ENCODE measurements around the gene ZNF548.
"Not testable (repeated sequence)": the region's sequence is repeated elsewhere in the genome, so short reads cannot be mapped to it uniquely, and the experiment has no call there.

ZNF548 gene

DNA sequence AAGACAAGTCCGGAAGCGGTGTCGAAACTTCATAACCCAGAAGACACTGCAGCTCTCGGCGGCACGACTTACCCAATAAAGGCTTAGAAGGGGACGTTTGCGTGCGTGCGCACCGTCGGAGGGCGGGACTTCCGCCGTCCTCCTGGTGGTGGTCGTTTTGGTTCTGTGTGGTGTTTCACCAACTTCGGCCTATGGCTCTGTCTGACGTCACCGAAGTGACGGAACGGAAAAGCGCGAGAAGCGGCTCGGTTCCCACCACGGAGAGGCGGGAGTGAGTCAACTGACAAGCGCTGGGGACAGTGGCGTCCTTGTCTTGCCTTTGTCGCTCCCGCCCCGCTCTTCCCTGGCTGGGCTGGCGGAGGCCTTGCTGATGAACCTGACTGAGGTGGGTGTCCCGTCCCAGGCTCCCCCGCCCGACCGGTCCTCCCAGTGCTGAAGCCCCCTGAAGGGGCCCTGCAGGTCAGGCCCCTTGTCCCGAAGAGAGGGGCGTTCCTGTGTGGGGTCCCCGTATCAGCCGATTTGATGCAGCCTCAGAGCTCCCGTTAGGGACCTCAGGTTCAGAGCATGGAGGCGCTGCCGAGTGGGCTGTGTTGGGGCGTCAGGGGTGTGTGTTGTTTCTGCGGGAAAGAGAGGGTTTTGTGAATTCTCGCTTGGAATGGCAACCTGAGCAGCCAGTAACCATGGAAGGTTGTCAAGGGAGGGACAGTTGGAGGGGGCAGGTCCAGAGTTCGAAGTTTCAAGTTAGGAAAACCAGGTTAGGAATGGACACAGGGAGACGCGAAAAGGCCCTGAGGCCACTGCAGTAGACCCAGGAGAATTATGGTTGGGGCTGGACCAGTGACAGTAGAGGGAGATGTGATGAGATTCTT, at the start of gene ZNF548:
Gene ZNF548 (plus strand): TSS at position 125 of the 869 bp plus-strand sequence. CDS start 246 bp downstream, at position 371.
- DNase-seq: peak; percentile 97

DNA sequence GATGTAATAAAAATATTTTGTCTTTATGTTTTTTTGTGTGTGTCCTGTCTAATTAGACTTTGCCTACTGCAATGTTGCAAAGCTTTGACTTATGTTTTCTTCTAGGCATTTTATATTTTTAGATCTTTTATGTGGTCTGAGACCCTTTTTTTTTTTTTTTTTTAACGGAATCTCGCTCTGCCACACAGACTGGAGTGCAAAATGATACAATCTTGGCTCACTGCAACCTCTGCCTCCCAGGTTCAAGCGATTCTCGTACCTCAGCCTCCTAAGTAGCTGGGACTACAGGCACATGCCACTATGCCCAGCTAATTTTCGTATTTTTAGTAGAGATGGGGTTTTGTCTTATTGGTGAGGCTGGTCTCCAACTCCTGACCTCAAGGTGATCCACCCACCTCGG, 47.1 kb upstream of the ZNF548 start:
- DNase-seq: no peak

DNA sequence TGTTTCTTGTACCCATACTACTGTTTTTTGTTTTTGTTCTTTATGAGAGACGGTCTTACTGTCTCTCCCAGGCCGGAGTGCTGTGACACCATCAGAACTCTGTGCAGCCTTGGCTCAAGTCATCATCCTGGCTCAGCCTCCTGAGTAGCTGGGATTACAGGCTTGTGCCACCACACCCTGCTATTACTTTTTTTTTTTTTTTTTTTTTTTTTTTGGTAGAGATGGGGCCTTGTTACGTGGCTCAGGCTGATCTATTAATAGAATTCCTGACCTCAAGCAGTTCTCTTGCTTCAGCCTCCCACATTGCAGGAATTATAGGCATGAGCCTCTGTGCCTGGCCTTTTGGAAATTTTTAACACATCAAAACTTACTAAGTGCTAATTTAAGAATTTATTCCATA, 41.5 kb upstream of the ZNF548 start:
- no peak for DNase-seq

DNA sequence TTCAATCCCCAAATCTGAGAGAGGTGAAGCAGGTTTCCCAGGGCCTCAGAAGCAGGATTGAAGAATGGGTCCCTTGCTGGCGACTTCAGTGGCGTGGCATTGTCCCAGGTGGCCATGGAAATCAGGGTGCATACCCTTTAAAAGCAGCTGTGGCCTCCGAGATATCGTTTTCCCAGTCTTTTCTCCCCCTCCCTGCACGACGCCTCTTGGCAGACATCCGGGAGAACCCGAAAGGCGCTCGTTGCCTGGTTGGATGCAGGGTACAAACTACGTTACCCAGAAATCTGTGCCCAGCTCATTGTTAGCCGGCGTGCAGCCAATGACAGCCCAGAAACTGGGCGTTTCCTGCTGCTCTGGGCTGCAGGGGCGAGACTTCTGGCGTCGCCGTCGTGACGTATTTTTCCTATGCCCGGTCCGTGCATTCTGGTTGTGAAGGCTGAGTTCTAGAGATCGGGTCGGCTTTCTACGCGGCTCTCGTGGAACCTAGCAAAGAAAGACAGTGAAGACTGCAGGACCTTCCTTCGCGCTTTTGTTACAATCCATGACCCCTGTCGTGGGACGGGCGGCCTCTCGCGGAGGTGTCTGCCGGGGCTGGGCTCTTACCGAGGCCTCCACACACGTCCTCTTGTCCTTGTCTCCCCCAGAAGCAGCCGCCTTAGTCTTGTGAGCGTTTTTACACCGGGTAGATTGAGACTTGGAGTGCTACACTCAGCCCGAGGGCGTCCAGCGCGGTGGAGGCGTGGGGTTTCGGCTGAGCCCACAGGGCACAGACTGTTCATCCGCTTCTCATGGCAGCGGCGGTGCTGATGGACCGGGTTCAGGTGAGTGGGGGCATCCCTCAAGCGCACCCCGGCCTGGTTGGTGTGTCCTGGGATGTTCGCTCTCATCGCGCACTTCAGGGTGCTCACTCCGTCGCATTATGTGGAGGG, 38.5 kb upstream of the ZNF548 start, which contains the start of gene ZNF304:
Gene ZNF304 (plus strand): TSS at position 395 of the 929 bp plus-strand sequence. CDS start 394 bp downstream, at position 789.
- DNase-seq: peak; percentile 76

- DNase-seq: no peak
These were observed 37.8 kb upstream of the ZNF548 start for GRCh38 chr19:57351867-57352266.

DNA sequence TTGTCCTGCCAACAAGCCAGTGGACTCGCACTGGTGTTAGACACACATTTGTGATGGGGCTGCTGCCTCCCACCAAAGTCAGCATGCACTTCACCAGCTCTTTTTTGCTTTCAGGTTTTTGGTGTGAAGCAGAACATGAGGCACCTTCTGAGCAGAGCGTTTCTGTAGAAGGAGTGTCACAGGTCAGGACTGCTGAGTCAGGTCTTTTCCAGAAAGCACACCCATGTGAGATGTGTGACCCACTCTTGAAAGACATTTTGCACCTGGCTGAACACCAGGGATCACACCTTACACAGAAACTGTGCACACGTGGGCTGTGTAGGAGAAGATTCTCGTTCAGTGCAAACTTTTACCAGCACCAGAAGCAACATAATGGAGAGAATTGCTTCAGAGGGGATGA, 33.7 kb upstream of the ZNF548 start:
- DNase-seq: no peak

DNA sequence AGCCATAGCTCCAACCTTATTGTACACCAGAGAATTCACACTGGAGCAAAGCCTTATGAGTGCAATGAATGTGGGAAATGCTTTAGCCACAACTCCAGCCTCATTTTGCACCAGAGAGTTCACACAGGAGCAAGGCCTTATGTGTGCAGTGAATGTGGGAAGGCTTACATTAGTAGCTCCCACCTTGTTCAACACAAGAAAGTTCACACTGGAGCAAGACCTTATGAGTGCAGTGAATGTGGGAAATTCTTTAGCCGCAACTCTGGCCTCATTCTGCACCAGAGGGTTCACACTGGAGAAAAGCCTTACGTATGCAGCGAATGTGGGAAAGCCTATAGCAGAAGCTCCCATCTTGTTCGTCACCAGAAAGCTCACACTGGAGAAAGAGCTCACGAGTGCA, 32.2 kb upstream of the ZNF548 start:
- no peak for DNase-seq

GRCh38 chr19:57359300-57359699, 30.4 kb upstream of the ZNF548 start:
- no peak for DNase-seq

- no peak for DNase-seq
These were observed 27.2 kb upstream of the ZNF548 start for GRCh38 chr19:57362419-57362818.

GRCh38 chr19:57362997-57363687, 26.5 kb upstream of the ZNF548 start, which contains the start of the genes TRAPPC2B and ZNF547:
Gene TRAPPC2B, plus strand, starts transcription at chr19:57363551. Its CDS starts 1,283 bp downstream, at chr19:57364834.
Gene ZNF547, plus strand, starts transcription at chr19:57363551. Its CDS starts 5,005 bp downstream, at chr19:57368556.
- DNase-seq: peak; percentile 97

- DNase-seq: no peak
These were observed 25.9 kb upstream of the ZNF548 start for GRCh38 chr19:57363688-57364181.

DNA sequence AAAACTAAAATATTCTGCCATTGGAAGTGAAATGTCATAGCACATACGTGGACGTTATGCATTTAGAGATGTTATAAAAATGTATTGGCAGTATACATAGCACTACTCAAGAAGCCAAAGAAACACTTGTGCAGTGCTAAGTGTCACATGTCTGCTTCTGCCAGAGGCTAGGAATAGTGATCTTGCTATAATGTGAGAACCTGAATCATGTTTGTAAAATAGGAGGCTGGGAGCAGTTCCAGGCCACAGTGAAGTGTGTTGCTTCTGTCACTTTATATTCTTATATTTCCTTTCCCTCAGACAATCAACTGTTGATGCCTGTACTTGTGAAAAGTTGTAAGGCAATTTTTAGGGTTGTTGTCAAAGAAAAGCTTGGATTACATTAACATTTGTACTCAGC, 22.9 kb upstream of the ZNF548 start:
- no peak for DNase-seq

DNA sequence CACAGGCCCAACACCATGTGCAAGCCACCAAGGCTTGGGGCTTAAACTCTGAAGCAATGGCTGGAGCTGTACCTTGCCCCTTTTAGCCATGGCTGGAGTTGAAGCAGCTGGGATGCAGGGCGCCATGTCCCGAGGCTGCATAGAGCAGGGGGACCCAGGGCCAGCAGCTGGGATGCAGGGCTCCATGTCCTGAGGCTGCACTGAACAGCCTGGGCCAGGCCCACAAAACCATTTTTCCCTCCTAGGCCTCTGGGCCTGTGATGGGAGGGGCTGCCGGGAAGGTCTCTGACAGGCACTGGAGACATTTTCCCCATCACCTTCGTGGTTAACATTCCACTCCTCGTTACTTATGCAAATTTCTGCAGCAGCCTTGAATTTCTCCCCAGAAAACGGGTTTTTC, 15.5 kb upstream of the ZNF548 start:
- no peak for DNase-seq

DNA sequence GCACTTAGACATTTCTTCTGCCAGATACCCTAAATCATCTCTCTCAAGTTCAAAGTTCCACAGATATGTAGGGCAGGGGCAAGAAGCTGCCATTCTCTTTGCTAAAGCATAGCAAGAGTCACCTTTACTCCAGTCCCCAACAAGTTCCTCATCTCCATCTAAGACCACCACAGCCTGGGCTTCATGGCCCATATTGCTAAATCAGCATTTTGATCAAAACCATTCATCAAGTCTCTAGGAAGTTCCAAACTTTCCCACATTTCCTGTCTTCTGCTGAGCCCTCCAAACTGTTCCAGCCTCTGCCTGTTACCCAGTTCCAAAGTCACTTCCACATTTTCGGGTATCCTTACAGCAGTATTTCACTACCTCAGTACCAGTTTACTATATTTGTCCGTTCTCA, 15.0 kb upstream of the ZNF548 start:
- not testable (repeated sequence) for DNase-seq

- DNase-seq: no peak
These were observed 13.5 kb upstream of the ZNF548 start for GRCh38 chr19:57376151-57376550.

- DNase-seq: no peak
These were observed 12.0 kb upstream of the ZNF548 start for GRCh38 chr19:57377498-57378146.

DNA sequence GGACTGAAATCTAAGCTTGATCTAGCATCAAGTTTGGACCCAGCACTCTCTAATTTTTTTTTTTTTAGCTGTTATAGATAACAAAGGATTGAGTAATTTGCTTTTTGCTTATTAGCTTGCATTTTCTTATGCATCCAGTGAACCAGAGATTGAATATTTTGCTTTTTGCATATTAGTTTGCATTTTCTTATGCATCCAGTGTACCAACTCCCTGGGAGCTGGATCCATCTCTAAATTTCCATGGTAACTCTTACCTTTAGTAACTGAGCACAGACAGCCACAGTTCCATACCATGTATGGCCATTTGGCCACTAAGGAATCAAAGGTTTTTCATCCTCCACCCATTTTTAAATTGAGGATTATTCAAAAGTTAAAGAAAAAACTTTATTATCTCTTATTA, 8.7 kb upstream of the ZNF548 start:
- DNase-seq: no peak

DNA sequence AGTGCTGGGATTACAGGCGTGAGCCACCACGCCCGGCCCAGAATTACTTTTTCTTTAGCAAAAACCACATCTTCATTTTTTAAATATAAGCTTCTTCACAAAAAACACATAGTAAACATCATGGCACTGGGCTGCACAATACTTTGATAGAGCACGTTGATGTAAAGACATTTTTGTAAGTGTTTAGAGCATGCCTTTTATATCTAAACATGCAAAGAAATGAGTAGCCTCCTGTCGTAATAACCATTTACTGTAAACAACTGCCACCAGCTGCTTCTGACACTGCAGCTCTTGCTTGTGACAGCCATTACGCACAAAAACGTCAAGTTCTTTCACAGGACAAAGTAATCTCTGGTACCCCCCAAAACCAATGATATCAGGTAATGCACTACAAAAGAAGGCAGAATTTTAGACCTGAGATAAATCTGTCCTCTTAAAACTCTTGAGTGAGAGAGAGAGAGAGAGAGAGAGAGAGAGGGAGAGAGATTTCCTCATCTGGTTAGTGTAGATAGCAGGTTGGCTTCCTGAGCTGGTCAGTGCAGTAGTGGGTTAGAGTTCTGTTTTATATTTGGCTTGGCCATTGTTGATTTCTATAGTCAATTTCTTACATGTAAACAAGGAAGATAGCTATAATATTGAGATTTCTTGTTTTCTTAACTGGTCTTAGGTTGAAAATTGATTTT, 6.7 kb upstream of the ZNF548 start:
- DNase-seq: no peak

DNA sequence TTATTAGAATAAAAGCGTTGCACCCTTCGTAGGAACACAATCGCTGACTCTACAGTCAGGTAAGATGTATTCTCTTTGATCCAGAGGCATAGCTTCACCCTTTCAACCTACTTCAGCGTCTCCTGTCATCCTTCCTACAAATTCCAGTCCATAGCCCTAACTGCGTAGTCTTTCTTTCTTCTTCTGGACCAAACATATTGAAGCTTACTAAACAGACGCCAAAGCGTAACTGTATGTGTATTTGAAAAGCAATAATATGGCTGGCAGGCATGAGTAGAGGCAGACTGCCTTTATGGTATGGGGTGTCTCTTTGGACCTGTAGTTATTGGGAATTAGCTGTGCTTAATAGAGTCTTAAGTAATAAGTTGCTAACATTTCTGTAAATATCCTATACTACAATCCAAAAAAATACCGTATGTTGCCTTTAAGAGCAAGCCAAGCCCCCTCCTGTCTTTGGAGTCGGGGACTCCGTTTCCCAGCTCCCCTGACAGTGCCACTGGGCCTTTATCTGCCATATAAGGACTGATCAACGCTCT, 392 bp upstream of the ZNF548 start:
- no peak for DNase-seq

GRCh38 chr19:57395710-57396109, 6.1 kb downstream of the ZNF548 start:
- DNase-seq: no peak

- DNase-seq: no peak
These were observed 9.2 kb downstream of the ZNF548 start for GRCh38 chr19:57398868-57399267.
